Peyer's patch (tissue), 4 donors: Measurements from ENCODE around the gene GSTT2B.

ENCODE experiments used
- CTCF ChIP-seq, 6 experiments: fragments of 450-650 bp in 4 of 6; fragments of 200-600 bp in 2 of 6; sonication (generic) in 1 of 6; IDR thresholded peaks; one replicate each; pipeline ENCODE4 v1.5.1; 2017 to 2019; ENCODE audit warnings: antibody characterized with exemption in 6 of 6, mild to moderate bottlenecking in 3 of 6, moderate library complexity in 1 of 6
- POLR2A ChIP-seq, 2 donors: fragments of 450-650 bp; IDR thresholded peaks; one replicate each; pipeline ENCODE4 v1.5.1; 2017; ENCODE audit warnings: antibody characterized with exemption in 2 of 2, mild to moderate bottlenecking in 2 of 2, moderate library complexity in 2 of 2

DNA sequence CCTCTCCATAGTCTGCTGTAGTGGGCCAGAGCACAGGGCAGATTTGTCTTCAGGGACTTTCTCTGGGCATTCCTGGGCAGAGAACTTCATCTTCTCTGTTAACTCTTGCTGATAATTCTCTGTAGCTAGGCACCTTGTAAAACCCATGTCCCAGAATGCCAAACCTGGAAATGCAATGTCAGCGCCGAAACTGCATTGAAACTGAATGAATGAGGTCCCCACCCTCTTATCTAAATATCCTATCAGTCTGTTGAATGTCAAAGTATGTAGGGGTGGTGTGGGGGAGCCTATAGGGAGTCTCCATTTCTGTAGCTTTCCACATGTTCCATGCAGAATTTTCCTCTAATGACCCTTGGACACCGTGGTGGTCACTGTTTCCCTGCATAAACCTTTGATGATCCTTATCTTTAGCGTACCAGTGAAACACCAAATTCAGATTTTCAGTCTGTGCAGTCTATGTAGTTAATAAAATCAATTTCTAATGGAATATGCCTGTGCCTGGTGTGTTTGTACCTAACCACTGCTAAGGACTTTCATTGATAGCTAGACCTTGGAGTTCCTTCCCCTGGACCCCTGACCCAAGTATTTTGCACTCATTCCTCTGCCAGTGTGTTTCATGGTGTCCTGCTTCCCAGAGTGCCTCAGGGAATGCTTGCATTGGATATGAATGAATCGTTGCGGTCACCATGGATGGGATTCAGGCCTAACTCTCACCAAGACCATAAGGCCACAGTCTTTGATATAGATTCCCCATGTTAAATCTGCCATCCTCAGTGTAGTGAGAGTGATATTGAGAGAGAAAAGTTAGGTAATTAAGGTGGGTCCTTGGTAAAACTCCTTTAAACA, 47.6 kb upstream of the GSTT2B start:
- TF ChIP-seq POLR2A (IDR thresholded peaks at IDR 0.05) (no peak), CTCF (IDR thresholded peaks at IDR 0.05) (no peak)
